GM21576 (cell line): Measurements from ENCODE around the gene EEF2KMT.
"Not testable (repeated sequence)": the region's sequence is repeated elsewhere in the genome, so short reads cannot be mapped to it uniquely, and the experiment has no call there.

ENCODE experiments used
- ATAC-seq: cut with Tn5 transposase; IDR thresholded peaks from one replicate; pipeline ENCODE4 v1.9.1; 2021; ENCODE audit warnings: mild to moderate bottlenecking, moderate library complexity; ENCODE audit not compliant: unreplicated experiment

Gene EEF2KMT

DNA sequence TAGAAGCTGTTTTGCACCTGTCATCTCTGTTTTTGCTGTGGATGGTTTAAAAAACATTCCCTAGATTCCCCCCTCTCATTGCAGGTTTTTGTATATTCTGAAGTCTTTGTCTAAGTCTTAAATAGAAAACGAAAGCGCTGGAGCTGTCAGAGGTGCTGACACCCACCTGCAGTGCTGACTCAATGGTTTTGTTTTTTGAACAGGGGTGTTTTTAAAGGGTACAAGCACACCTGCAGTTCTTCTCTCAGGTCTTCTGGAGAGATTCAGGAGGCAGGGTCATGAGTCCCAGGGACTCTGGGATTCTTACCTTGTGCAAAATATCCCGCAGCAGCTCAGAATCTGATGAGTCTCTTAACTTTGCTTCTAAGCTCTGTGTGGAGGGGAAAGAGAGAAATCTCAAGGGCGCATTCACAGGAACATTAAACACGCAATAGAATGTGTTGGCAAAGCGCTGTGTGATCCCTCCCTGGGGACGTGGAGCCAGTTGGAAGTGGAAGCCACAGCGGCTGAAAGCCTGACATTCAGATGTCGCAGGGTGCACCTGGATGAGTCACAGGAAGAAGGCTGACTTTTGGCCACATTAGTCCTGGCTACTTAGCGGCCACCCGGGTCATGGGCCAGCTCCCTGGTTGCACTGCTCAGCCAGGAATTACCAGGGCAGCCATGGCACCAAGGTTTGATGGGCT, 2.3 kb downstream of the EEF2KMT start:
- not testable (repeated sequence) for ATAC-seq

DNA sequence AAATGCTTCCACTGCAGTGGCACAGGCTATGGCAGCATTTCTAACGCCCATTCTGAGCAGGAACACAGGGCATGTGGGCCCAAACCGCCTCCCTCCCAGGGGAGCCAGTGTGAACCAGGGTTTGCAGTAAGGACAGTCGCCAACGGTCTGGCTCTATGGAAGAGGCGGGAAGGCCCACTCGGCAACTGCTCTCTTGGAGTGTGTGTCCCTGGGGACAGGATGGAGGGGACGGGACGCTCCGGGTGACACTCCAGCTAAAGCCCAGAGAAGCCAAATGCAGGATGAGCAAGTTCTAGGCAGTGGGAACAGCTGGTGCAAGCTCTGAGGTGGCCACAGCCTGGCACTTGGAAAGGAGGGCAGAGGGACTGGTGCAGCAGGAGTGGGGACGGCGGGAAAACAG, 3.8 kb downstream of the EEF2KMT start:
- ATAC-seq = not testable (repeated sequence)

DNA sequence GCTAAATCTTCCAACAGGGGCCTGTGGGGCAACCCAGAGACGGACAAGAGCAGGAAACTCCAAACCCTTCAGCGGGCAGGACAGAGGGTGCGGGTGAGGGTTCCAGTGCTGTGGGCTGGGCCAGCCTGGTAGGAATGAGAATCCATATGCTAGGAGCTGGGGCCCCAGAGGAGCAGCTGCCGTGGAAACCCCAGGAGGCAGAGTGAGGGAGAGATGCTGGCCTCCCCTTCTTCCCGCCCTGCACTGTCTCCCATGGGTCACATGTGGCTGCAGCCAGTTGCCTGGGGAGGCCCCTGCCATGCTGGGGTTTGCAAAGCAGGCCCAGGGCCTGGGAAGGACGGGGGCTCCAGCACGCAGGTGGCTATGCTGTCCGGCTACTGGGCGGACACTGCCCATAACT, 4.5 kb downstream of the EEF2KMT start:
- not testable (repeated sequence) for ATAC-seq

DNA sequence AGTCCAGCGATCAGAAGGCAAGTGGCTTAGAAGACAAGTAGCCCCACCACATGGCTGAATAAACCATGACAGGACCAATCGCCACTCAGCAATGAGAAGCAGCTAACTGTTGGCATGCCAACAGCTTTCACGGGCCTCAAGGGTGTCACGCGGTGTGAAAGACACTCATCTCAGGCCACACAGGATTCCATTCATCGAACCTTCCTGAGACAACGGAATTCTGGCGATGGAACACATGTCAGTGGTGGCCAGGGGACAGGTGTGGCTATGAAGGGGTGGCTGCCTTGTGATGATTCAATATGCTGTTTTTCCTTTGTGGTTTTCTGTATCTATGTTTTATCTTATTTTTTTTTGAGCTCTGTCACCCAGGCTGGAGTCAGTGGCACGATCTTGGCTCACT, 7.0 kb downstream of the EEF2KMT start:
- ATAC-seq = not testable (repeated sequence)

DNA sequence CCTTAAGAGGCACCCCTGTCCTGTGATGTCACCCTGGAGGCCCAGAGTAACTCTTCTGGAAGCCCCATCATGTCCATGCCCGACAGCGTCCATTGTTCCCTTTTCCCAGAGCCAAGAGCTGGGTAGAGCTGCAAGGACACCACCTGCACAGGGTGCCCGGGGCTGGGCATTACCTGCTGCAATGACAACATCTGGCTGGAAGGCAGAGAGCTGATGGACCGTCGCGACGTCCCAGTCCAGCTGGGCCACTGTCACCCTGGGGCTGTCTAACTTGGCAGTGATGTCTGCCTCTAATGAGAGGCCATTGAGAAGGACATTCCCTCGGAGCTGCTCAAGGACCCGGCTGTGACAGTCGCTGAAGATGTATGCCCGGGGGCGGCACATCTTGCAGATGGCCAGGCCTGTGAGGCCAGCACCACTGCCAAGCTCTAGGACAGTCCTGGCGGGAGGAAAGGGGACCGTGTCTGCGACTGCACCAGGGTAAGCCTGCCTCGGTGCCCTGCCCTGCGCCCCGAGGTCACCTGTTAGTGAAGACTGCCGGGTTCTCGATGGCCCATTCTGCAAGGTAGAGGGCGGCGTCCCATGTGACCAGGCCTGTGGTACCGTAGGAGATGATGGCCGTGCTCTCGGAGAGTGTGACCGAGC, 7.6 kb downstream of the EEF2KMT start:
- ATAC-seq = not testable (repeated sequence)

DNA sequence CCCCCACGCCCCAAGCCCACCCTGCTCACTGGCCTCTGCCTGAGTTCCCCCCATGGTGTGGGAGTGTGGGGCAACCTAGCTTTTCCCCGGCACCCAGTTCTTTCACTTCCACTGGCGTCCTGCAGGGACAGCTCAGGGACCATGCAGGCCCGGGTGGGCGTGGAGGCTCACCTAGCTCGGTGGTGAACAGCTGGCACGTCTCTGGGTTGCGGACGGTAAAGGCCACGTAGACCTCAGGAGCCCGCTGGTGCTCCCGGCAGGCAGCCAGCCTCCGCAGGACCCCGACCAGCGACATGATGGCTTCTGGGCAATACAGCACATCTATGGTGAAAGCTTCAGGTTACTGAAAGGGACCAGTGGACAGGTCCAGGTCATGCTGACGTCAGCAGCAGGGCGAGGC, 8.7 kb downstream of the EEF2KMT start:
- ATAC-seq = not testable (repeated sequence)

DNA sequence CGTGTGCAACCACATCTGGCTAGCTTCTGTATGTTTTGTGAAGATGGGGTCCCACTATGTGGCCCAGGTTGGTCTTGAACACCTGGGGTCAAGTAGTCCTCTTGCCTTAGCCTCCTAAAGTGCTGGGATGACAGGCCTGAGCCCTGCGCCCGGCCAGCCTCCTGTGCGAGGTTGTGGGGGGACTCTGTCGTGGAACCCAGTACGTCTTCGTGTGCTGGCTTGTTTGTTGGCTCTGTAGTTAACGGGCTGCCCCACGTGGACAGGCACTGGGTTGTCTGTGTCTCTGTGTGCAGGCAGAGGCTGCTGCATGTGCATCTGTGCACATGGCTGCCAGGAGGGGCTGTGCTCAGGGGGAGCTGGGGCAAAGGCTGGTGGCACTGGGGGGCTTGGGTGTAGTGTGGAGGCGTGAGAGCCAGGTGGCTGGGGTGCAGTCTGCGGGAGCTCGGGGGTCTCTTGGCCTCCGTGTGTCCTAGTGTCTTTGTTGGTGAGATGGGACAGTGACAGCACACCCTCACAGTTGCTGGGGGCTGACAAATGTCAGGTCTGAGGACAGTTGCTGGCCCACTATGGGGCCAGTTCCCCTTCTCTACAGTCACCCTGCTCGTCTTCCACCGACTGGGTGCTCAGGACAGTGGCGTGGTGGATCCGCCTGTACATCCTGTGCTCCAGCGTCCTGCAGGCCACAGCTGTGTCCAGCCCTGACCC, 9.4 kb downstream of the EEF2KMT start:
- not testable (repeated sequence) for ATAC-seq

DNA sequence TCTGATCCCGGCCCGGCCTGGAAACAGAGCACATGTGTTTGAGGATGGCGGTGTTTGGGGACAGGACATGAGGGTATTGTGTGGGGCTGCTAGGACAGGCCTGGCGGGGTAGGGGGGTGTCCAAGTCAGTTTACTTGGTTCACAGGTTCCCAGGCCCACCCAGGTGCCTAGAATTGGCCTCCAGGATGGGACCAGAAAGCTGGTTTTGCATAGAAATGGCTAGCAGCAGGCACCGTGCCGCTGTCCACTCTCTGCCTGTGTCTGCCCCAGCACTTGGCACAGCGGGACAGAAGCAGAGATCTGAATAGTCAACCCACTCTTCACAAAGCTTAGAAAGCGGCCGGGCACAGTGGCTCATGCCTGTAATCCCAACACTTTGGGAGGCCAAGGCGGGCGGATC, 11.9 kb downstream of the EEF2KMT start:
- ATAC-seq = not testable (repeated sequence)

DNA sequence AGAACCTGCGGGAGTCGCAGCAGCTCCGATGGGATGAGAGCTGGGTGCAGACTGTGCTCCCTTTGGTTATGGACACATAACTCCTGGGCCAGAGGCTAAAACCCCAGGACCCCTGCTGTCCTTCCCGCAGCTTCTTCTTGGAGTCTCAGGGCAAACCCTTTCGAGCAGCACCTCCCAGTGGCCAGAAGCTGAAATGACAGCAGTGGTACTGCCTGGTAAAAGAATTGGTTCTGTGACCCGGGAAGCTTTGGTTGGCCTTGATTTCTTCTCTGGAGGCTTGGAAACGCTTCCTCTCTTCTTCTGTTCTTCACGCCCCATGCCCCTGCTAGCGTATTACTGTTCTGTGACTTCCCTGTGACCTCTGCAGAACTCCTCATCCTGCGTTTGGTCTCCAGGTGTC, 12.8 kb downstream of the EEF2KMT start:
- ATAC-seq = not testable (repeated sequence)

DNA sequence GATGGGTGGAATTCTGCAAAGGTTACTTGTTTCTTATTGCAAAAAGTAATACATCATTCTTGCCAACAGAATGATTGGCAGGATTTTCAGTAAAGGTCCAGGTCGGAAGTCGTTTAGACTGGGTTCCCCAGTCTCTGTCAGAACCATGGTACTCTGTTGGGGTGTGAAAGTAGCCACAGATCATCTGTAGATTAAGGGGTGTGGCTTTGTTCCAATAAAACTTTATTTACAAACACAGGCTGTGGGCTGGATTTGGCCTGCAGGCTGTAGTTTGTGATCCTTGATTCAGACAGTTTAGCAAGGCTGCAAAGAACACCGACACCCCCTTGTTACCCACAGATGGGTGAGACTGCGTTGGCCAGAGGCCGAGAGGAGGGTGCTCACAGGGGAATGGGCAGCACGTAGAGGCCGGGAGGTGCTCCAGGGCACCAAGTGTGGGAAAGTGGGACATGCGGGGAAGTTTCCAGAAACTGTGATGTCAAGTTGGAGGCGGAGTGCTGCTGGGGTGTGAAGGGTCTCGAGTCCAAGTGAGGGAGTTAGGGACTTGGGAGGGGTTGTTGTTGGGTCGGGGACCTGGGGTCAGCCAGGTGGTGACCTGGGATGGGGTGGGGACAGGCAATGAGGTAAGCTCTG, 13.4 kb downstream of the EEF2KMT start:
- not testable (repeated sequence) for ATAC-seq

DNA sequence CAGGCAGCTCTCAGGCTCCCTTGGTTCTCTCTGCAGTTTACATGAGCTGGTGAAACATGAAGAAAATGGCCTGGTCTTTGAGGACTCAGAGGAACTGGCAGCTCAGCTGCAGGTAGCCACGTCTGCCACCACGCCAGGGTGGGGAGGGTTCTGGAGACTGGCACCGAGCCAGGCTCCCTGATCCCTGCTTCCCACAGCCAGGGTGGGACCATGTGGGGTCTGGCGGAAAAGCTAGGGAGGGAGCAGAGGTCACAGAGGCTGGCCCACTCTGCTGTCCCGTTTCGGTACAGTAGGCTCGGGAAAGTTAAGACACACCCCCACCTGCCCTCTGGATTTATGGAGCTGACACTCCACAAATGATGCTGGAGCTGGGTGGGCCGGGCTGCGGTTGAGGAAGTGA, 13.9 kb downstream of the EEF2KMT start:
- not testable (repeated sequence) for ATAC-seq

DNA sequence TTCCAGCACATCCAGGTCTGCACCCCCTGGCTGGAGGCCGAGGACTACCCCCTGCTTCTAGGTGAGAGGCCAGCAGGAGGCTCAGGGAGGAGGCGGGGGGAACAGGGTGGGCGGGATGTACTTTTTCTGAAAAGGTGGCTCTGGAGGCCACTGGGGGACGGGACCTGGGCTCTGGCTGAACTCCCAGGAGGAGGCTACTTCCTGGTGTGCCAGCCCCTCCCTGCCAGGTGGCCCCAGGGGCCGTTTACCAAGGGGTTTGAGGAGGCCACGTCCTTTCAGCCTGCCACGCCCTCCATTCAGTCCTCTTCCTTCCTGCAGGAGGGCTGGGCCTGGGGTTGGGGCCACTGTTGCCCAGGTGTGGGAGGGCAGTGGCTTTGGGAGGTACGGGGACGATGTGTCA, 16.6 kb downstream of the EEF2KMT start:
- not testable (repeated sequence) for ATAC-seq

DNA sequence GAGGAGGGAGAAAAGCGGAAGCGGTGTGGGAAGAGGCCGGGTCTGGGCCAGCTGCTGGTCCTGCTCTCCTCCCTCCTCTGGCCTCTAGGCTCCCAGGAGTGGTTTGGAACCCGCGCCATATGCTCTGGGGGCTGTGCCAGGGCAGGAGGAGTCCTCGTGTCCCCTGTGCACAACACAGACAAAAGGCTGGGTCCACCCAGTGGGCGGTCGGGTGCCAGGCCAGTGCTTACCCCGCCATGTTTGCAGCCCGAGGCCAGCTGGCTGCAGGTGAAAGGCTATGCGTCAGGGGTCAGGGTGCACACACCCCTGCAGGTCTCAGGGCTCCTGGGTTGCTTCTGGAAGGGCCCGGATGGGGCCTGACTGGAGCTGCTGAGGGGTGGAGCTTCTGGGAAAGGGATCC, 17.1 kb downstream of the EEF2KMT start:
- ATAC-seq = not testable (repeated sequence)

DNA sequence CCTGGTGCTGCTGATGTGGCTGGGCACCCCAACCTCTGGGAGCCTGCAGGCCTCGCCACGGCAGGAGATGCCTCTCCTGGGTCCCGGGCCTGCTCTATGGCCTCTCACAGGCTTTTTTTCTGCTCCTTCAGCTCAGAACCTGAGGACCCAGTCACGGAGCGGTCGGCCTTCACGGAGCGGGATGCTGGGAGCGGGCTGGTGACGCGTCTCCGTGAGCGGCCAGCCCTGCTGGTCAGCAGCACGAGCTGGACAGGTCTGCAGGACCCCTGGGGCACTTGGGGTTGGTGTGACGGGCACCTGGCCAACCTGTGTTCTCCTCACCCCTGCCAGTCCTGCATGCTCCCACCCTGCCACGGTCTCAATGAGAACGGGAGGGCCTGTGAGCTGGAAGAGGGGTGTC, 19.0 kb downstream of the EEF2KMT start:
- no peak for ATAC-seq

DNA sequence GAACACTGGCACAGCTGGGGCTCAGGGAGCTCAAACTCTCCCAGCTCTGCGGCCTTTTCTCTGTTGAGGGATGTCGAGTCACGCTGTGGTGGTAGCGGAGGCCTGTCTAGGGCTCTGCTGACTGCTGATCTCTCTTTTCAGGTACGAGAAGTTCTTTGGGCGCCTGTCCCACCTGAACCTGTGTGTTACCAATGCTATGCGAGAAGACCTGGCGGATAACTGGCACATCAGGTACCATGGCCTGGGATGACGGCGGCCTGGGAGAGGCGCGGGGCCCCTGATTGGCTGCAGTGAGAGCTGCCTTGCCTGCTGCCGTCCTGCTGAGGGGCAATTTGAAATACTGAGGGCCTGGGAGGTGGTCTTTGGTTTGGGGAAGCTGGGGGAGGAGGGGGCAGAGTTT, 20.3 kb downstream of the EEF2KMT start:
- no peak for ATAC-seq

DNA sequence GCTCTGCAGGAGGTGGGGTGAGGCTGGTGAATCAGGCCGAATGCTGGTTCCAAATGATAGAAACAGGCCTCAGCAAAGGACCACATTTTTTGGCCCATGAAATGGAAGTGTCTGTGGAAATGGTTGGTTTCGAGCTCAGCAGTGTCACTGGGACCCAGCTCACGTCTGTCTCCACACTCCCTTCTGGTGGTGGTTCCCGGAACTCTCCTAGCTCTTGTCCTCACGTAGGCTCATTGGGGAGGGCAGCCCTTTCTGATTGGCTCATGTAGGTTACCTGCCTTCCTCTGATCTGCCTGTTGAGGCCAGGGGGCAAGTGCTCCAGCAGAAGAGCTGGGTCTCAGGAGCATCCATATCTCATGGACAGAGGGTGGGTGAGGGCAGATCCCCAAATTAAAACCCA, 22.0 kb downstream of the EEF2KMT start:
- no peak for ATAC-seq

DNA sequence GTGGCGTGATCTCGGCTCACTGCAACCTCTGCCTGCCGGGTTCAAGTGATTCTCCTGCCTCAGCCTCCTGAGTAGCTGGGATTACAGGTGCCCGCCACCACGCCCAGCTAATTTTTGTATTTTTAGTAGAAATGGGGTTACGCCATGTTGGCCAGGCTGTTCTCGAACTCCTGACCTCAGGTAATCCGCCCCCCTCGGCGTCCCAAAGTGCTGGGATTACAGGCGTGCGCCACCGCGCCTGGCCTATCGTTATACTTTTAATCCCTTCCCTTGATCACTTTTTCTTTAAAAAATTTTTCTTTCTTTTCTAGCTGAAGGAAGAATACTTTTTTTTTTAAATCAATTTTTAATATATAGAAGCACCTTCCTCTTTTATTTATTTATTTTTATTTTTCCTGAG, 23.8 kb downstream of the EEF2KMT start:
- ATAC-seq = not testable (repeated sequence)

DNA sequence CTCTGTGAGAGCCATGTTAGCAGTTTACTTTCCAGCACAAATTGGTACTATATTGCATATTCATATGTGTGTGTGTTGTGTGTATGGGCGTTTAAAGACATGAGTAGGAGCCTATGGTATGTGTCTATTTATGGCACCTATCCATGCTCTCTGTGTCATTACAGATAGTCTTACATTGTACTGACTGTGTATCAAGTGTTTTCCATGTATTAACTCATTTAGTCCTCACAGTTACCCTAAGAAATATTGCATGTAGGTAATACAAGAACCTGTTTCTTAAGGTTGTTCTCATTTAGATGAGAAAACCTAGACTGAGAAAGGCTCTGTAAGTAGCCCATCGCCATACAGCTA, 24.3 kb downstream of the EEF2KMT start:
- ATAC-seq = no peak

DNA sequence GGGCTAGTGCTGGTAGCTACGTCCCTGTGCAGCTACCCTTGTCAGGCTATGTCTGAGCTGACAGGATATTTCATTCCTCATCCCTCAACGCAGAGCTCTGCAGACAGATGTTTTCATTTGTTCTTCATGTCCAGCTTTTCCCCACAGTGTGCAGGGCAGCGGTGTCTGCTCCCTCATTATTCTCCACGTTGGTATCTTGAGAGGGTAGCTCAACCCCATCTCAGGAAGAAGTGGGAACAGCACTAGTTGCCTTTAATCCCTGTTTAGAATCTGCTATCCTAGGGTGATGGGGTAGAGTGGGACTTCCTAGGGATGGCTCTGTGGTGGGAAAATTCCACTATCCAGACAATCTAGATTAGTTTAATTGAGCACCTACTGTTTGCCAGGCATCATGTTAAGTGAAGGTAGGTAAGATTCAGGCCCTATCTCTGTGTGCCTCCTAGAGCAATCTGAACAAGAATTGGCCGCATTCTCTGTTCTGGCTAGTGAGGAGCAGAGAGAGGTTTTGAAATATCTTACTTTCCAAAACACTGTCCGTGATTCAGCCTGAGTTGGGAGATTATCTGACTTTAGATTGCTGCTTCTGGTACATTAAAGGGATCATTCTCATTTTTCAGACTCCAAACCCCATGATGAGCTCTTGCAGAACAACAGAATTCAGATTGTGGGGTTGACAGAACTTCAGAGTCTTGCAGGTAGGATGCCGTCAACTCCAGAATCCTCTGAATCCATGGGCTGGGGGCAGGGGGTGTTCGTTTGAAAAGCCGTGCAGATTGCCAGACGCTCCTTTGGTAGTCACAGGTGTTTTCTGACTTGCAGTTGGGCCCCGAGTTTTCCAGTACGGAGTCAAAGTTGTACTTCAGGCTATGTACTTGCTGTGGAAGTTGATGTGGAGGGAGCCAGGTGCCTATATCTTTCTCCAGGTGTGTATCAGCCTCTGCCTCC, 25.0 kb downstream of the EEF2KMT start:
- no peak for ATAC-seq

DNA sequence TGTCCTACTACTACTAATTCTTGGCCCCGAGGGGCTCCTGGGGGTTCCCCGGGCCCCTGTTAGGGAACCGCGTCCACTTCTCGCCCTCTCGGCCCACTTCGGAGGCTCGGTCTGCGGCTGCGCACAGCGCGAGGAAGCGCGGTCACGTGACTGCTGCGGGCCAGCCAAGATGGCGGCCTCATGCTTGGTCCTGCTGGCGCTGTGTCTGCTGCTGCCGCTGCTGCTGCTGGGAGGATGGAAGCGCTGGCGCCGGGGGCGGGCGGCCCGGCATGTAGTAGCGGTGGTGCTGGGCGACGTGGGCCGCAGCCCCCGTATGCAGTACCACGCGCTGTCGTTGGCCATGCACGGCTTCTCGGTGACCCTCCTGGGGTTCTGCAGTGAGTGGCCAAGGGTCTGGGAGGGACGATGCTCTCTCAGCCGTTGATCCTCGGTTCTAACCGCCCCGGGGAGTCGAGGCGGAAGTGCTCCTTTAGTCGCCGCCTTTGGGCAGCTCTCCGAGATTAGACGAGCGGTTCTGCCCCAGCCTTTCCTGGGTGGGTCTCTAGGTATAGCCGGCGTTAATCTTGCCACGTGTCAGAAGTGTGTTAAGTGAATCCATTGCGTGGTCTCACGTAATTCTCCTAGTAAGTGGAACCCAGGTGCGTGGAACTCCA, 25.8 kb downstream of the EEF2KMT start, which contains the start of gene ALG1:
TSS of gene ALG1 (plus strand) at position 163 of the 653 bp plus-strand sequence. CDS start at position 170, 7 bp downstream.
- ATAC-seq = peak; percentile 73
